Erythroblast (primary cell): Measurements from ENCODE around the gene URB2.

Source experiments
- GATA1 ChIP-seq: IDR thresholded peaks from 2 replicates; pipeline ENCODE4 v1.6.1; 2011; ENCODE audit warnings: low read depth, mild to moderate bottlenecking, control low read depth, low read length, moderate library complexity
- POLR2A ChIP-seq: IDR thresholded peaks from 2 replicates; pipeline ENCODE4 v1.6.1; 2011; ENCODE audit warnings: mild to moderate bottlenecking, low read length

GRCh38 chr1:229619002-229619401 is 7.0 kb upstream of the URB2 start:
- no peak for TF ChIP-seq POLR2A
- TF ChIP-seq GATA1 = no peak
